ENCODE measurements around the gene CDK10.
A peak's percentile ranks its signal among the peaks of the same experiment; 100 is the strongest.

GRCh38 chr16:89687092-89687940 lies 827 bp downstream of the CDK10 start:
- TF ChIP-seq EZH2 (IDR thresholded peaks at IDR 0.05; ENCODE audit: borderline replicate concordance, low read depth, low read length, poor library complexity, severe bottlenecking): no peak
- 0 out of 2 replicates have a peak, but pooled peaks have one; percentile 13 for TF ChIP-seq CTCF (conservative IDR thresholded peaks at IDR 0.05; ENCODE audit: low read depth, low read length)

Measured in A673 (cell line).